Body of pancreas (tissue), 4 donors: ENCODE results near the gene DHX36.

Experiments used
- POLR2A ChIP-seq, 3 donors: fragments of 450-650 bp; IDR thresholded peaks; one replicate each; pipeline ENCODE4 v1.6.1; 2016; ENCODE audit warnings: antibody characterized with exemption in 3 of 3, mild to moderate bottlenecking in 2 of 3
- TF ChIP-seq, protein P1 (sequence below), 7 experiments: fragments of 450-650 bp in 4 of 7; fragments of 200-600 bp in 3 of 7; sonication (generic) in 3 of 7; IDR thresholded peaks; one replicate each; pipeline ENCODE4 v1.5.1; 2016 to 2019; ENCODE audit warnings: antibody characterized with exemption in 7 of 7

- no peak for TF ChIP-seq POLR2A (IDR thresholded peaks at IDR 0.05)
- TF ChIP-seq, protein P1, sequence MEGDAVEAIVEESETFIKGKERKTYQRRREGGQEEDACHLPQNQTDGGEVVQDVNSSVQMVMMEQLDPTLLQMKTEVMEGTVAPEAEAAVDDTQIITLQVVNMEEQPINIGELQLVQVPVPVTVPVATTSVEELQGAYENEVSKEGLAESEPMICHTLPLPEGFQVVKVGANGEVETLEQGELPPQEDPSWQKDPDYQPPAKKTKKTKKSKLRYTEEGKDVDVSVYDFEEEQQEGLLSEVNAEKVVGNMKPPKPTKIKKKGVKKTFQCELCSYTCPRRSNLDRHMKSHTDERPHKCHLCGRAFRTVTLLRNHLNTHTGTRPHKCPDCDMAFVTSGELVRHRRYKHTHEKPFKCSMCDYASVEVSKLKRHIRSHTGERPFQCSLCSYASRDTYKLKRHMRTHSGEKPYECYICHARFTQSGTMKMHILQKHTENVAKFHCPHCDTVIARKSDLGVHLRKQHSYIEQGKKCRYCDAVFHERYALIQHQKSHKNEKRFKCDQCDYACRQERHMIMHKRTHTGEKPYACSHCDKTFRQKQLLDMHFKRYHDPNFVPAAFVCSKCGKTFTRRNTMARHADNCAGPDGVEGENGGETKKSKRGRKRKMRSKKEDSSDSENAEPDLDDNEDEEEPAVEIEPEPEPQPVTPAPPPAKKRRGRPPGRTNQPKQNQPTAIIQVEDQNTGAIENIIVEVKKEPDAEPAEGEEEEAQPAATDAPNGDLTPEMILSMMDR (IDR thresholded peaks at IDR 0.05): no peak
Observed at GRCh38 chr3:154250291-154250690, 74.0 kb downstream of the DHX36 start.
